Measurements from ENCODE around the gene SLC45A2.

Gene SLC45A2

DNA sequence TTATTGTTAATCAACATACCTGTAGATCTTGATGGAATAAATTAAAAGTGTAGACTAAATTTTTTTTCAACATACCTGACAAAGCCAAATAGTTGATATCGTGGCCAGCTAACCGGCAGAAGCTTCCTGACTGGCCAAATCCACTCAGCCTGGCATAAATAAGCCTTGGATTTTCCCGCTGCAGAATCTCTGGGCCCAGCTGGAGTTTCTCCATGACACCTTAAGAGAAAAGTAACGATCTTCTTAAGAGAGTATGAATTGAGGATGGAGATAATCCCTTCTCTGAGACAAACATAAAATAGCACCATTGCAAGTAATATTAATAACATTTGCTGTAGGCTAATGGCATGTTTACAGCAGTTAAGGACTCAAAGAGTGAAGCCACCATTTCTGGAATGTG is 21.2 kb upstream of the SLC45A2 start:
- DNase-seq: no peak

DNA sequence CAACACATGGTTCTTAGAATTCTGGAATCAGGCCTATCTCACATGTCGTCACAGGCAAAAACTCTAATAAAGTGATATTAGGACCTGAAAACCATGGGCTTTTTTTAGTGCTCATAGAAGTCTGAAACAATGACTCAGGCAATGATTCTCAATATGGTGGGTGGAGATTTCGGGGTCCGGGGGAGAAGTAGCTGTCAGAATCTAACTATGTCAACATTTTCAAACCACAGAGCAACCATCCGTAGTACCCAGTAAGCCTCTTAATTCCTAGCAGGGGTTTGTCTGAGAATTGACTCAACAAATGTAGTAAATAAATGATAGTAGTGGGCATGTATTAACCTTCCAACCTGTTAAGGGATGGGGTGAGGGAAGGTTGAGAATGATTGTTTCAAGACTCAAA is 20.7 kb upstream of the SLC45A2 start:
- DNase-seq: no peak

DNA sequence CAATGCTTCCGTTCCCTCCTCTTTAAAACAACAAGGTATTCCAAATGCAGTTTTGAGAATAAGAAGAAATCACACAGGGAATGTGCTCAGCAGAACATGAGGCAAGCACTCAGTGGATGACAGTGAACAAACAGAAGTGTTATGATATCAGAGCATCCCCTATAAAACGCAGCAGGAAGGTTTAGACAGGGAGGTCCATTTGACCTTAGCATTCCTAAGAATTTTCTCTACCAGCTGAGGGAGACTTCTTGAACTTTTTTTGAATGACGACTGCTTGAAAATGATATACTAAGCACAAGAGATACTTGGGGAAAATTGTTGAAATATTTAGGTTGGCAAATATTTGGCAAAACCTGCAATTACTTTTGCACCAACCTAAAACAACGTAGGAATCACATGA is 19.4 kb upstream of the SLC45A2 start:
- no peak for DNase-seq

DNA sequence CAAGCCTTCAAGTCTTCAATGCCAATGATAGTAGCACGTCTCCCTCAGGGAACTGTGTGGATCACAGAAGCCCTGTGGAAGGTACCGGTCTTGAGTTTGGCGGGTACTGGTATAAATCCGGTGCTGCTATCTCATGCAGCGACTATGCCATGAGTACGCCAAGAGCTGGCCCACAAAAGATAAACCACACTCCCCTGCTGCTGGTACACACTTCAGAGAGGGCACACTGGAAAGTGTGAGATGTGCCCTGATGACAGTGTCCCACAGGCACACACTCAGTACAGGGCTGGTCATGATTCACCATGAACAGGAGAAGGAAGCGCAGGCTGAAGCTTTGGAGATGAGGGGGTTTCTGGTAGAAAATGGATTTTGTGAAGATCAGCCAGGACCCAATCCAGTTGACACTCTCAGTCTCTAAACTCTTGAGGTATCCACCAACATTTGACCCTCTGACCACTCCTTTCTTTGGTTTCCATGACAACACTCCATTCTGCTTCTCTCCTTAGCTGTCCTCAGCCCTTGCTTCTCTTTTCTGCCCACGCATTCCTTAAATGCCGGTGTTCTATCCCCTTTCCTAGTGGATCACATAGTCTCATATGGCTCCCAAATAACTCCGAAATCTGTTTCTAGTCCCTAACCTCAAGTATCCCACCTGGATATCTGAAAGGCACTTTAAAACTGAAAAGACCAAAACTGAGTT is 18.3 kb upstream of the SLC45A2 start:
- DNase-seq: no peak

GRCh38 chr5:34001241-34001841 is 16.8 kb upstream of the SLC45A2 start:
- DNase-seq: no peak

DNA sequence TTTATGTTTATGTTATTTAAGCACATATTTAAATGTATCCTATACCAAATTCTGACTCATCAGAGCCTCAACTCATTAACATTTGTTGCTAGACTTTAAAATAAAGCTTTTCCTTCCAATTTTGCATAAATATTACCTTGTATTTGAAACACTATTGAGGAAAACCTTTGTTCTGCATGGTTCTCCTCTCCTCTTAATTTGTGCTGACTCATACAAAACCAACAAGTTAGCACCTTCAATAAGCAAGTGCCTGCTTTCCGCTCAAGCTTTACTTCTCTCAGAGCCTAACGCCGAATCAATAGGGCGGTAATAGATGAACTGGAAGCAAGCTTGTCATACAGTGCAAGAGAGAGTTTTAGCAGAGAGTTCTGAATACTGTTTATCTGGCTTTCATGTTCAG is 15.5 kb upstream of the SLC45A2 start:
- DNase-seq: no peak

DNA sequence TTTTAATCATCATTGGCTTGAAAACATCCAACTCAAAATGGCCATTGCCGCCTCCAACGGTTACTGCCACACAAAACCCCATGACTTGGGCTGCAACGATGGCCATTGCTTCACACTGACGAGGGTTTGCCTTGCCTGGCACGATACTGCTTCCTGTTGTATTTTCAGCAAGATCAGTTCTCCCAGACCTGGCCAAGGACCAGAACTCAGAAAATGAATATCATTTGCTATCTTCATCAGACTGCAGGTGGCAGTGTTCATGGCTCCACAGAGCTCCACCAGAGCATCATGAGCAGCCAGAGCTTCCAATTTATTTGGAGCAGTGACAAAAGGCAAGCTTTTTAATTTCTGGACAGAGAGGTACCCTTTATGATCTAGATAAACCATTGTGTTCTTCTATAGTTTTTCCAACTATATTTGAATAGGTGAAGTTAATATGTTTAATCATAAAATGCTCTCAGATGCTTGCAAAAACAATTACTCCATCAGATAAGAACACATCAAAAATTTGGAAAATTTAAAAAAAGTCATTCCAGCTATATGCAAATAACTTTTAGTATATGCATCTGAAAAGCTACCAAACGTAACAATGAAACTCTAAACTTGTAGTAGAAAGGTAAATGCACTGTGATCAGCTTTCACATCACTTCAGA is 13.0 kb upstream of the SLC45A2 start:
- DNase-seq: no peak

- DNase-seq: no peak
Observed at GRCh38 chr5:33995865-33996264, 11.4 kb upstream of the SLC45A2 start.

GRCh38 chr5:33994845-33995244 is 10.4 kb upstream of the SLC45A2 start:
- no peak for DNase-seq

- no peak for DNase-seq
Observed at GRCh38 chr5:33992864-33993263, 8.4 kb upstream of the SLC45A2 start.

GRCh38 chr5:33985447-33985846 is 954 bp upstream of the SLC45A2 start:
- DNase-seq: no peak

DNA sequence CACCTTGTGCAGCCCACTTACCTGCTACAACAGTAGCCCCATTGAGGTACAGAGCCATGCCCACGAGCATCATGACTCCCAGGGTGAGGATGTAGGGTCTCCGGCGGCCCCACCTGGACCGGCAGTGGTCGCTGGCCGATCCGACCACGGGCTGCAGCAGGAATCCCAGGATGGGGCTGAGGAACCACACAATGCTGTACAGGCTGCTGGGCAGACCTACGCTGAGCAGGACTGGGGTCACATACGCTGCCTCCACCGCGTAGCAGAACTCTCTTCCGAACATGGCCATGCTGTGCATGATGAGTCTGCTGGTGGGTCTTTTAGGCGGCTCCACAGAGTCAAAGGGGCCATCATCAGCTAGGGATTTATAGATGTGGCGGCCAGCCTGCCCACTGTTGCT is 315 bp downstream of the SLC45A2 start:
- no peak for DNase-seq

GRCh38 chr5:33981408-33982162 is 2.9 kb downstream of the SLC45A2 start:
- no peak for DNase-seq

DNA sequence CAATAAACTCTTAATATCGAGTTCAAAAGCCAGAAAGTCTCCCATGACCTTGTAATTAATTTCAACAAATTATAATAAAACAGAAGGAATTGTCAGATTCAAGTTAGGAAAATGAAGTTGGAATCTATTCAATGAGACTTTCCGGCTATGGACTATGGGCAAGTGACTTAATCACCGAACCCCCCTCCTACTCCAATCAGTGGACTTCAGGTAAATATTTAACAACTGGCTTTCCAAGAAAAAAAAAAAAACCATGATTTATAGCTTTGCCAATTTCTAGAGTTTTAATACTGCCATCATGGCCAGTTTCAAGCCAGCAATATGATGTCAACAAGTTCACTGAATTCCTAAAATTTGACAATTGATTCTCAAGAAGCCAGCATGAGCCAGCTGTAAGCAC is 4.5 kb downstream of the SLC45A2 start:
- no peak for DNase-seq

DNA sequence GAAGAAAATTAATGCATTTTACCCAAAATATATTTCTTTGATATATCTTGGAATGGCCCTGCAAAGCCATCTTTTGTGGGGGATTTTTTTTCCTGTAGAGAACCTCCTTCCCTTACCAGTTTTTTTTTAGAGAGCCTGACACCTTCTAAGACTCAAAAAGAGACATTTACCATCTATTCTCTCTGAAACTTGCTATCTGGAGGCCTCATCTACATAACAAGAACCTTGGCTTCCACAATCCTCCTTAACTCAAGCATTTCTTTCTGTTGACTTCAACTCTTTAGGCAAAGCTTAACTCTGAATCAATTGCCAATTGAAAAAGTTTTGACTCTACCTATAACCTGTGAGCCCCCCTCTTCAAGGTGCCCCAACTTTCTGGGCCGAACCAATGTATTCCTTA is 6.2 kb downstream of the SLC45A2 start:
- DNase-seq: no peak

- DNase-seq: no peak
Observed at GRCh38 chr5:33976307-33976706, 8.2 kb downstream of the SLC45A2 start.

GRCh38 chr5:33975852-33976251 is 8.6 kb downstream of the SLC45A2 start:
- DNase-seq: no peak

DNA sequence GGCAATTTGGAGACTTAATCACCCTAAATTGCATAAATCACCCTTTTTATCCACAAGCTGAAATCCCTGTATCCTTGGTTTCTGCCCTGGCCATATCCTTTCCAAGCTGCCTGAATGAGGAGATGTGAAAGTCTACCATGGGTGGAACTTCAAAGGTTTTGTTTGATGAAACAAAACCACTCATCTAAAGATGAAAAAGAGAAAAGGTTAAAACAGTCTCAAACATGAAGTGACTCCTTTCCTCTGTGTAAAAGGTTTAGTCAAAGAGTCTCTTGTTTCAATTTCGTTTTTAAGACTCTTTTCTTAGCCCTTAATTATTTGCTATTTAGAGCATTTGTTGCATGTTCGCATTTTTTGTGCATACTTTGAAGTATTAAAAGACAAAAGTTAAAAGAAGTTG is 11.2 kb downstream of the SLC45A2 start:
- DNase-seq: no peak

- DNase-seq: no peak
Observed at GRCh38 chr5:33969572-33970452, 14.7 kb downstream of the SLC45A2 start.

DNA sequence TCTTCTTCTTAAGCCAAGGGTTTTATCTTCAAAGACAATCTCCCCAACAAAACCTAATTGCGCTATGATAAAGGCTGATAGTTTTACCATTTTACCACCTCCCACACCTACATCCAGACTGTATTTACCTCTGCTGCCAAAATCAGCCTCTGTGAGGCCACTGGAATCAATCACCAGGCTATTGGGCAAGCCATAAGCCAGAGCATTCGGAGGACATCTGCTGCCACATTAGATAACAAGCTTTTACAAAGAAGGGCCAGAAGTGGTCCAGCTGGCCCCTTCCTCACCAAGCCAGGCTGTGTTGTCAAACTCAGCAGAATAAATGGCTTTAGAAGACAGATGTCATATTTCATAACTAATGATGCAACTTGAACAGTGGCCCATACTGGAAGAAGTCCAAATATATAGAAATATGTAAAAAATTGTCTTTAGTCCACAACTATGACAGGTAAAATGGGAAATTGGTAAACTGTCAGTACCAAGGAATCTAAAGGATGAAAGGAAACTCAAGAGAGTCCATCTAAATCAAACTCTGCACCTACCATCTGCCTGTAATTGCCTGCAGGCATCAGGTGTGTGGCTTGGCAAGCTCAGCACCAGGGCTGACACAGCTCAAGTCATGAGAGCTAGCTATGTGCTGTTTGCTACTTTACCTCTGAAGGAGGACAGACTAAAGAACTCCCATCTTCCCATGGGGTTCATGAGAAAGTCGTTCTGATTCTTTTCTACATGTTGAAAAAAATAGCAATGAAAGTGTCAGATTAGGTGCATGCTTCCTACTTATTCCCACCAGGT is 16.1 kb downstream of the SLC45A2 start:
- no peak for DNase-seq

DNA sequence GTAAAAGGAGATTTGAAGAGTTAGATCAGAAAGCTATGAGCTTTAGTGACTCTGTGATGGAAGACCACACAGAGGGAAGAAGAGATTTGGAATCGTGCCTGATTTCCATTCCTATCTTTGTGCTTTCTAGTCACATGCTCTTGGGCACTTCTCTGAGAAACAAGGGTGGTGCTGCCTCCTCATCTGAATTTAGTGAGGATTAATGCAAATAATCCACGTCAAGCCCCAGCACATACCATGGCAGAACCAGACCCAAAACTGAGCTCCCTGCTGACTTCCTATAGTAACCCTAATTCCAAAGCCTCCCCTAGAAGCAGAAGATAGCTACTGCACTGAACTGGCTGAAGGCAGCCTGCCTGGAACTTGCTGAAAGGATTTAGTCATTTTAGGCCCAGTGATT is 17.7 kb downstream of the SLC45A2 start:
- DNase-seq: no peak

DNA sequence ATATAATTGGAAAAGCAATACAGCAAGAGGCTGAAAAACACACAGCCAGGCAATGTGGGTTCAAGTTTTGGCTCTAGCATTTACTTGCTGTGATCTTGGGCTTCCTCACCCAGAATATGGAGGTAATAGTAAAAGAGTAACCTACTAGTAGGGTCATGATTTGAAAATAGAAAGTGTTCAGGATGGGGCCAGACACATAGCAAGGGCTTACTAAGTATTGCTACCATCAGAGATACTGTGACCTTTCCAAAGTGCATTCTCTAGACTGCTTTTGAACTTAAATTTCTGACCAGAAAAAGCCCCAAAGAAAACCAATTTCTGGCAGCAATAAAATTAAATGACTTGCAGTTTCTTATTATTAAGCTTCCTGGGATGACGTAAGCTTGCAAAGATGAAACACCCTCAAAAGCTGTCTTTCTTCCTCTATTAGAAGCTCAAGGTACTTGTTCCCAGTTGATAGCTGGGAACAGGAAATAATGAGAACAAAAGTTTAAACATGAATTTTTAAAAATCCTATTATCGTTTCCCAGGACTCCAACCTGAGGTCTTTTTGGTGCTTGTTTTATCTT is 20.3 kb downstream of the SLC45A2 start:
- no peak for DNase-seq

Data from NK-92 treated with Interleukin-12 subunit alpha and Interleukin-12 subunit beta, amount 100 ng/mL, for 24 hours (cell line).